Mucosa of stomach (tissue), 1 donor: ENCODE data around the gene ATG4B.
"Not testable (repeated sequence)": the region's sequence is repeated elsewhere in the genome, so short reads cannot be mapped to it uniquely, and the experiment has no call there.

Source experiments
- H3K27me3 ChIP-seq: one replicate; pipeline ENCODE4 v1.7.0; 2013; ENCODE audit warnings: mild to moderate bottlenecking, low read length; ENCODE audit not compliant: control insufficient read depth, insufficient read depth
- H3K36me3 ChIP-seq: one replicate; pipeline ENCODE4 v1.7.0; 2013; ENCODE audit warnings: low read length; ENCODE audit not compliant: control insufficient read depth, insufficient read depth
- H3K4me1 ChIP-seq: one replicate; pipeline ENCODE4 v1.7.0; 2013; ENCODE audit warnings: mild to moderate bottlenecking, low read length; ENCODE audit not compliant: control insufficient read depth, insufficient read depth
- H3K4me3 ChIP-seq: one replicate; pipeline ENCODE4 v1.7.0; 2013; ENCODE audit warnings: low read length
- H3K9ac ChIP-seq: one replicate; pipeline ENCODE4 v1.7.0; 2013; ENCODE audit warnings: mild to moderate bottlenecking, low read length, moderate library complexity
- H3K9me3 ChIP-seq: one replicate; pipeline ENCODE4 v1.7.0; 2013; ENCODE audit warnings: mild to moderate bottlenecking, low read length, moderate library complexity; ENCODE audit not compliant: control insufficient read depth
- donor health status: Pancreatic carcinoma.

The ATG4B gene

GRCh38 chr2:241652142-241652541 is 14.6 kb downstream of the ATG4B start:
- Histone ChIP-seq H3K4me3 (no peak overlapping the region), H3K4me1 (no peaks in the 10 kb centered on the region), H3K36me3 (peaks cover 9% of the 10 kb centered on the region), H3K27me3 (no peaks in the 10 kb centered on the region), H3K9ac (no peak overlapping the region), H3K9me3 (no peaks in the 10 kb centered on the region)

DNA sequence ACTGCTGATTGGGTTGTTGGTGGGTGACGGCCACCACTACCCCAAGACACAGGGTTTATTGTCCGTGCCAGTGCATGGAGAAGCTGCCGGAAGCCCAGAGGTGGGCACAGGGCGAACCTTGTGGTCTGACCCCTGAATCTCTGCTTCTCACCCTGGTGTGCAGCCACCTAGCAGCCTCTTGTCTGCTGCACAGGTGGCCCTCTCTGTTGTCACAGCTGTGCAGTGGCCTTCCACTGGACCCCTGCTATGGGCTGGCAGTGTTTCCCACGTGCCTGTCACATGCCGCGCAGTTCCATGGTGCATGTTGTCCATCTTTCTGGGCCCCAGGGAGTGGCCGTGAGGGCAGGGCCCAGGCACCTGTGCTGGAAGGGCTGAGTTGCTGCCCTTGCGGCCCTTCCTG is 15.2 kb downstream of the ATG4B start:
- Histone ChIP-seq H3K9ac (no peak overlapping the region), H3K4me1 (no peaks in the 10 kb centered on the region), H3K9me3 (no peaks in the 10 kb centered on the region), H3K36me3 (peaks cover 9% of the 10 kb centered on the region), H3K4me3 (no peak overlapping the region), H3K27me3 (no peaks in the 10 kb centered on the region)

DNA sequence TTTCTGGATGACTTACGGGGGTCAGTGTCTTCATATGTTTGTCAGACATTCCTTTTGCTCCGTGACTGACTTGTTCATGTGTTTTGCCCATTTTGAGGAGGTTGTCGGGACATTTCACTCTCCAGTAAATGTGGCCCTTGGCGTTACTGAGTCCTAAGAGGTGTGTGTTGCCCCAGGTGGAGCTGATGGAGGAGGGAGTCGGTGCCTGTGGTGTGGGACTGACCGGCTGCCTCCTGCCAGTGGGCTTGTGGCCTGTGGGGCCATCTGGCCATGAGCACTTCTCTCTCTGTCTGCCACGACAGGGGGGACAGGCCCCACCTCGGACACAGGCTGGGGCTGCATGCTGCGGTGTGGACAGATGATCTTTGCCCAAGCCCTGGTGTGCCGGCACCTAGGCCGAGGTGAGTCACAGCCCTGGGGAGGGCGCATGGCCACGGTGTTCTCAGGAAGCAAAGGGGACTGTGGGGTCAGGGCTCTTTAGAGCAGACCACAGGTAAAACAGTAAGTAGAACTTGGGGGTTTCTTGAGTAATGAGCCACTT is 15.8 kb downstream of the ATG4B start:
- Histone ChIP-seq H3K36me3 (peaks cover 9% of the 10 kb centered on the region), H3K9me3 (no peaks in the 10 kb centered on the region), H3K9ac (no peak overlapping the region), H3K27me3 (no peaks in the 10 kb centered on the region), H3K4me3 (no peak overlapping the region), H3K4me1 (no peaks in the 10 kb centered on the region)

GRCh38 chr2:241654551-241654950 is 17.1 kb downstream of the ATG4B start:
- Histone ChIP-seq H3K9me3 (no peaks in the 10 kb centered on the region), H3K9ac (no peak overlapping the region), H3K4me1 (no peaks in the 10 kb centered on the region), H3K4me3 (no peak overlapping the region), H3K36me3 (peaks cover 9% of the 10 kb centered on the region), H3K27me3 (no peaks in the 10 kb centered on the region)

GRCh38 chr2:241655516-241656189 is 18.2 kb downstream of the ATG4B start:
- Histone ChIP-seq H3K27me3 (no peaks in the 10 kb centered on the region), H3K4me1 (no peaks in the 10 kb centered on the region), H3K9ac (no peak overlapping the region), H3K9me3 (no peaks in the 10 kb centered on the region), H3K4me3 (no peak overlapping the region), H3K36me3 (peaks cover 9% of the 10 kb centered on the region)

- H3K4me1 ChIP-seq: no peaks in the 10 kb centered on the region
- H3K9me3 ChIP-seq: no peaks in the 10 kb centered on the region
- peaks cover 9% of the 10 kb centered on the region for H3K36me3 ChIP-seq
- H3K9ac ChIP-seq: no peak overlapping the region
- H3K27me3 ChIP-seq: no peaks in the 10 kb centered on the region
- H3K4me3 ChIP-seq: no peak overlapping the region
Measured at GRCh38 chr2:241656190-241656741, 18.8 kb downstream of the ATG4B start.

- Histone ChIP-seq H3K4me3 (no peak overlapping the region), H3K4me1 (no peaks in the 10 kb centered on the region), H3K9ac (no peak overlapping the region), H3K9me3 (no peaks in the 10 kb centered on the region), H3K36me3 (peaks cover 9% of the 10 kb centered on the region), H3K27me3 (no peaks in the 10 kb centered on the region)
Measured at GRCh38 chr2:241657786-241658254, 20.3 kb downstream of the ATG4B start.

- Histone ChIP-seq H3K4me3 (no peak overlapping the region), H3K4me1 (no peaks in the 10 kb centered on the region), H3K27me3 (no peaks in the 10 kb centered on the region), H3K36me3 (peaks cover 9% of the 10 kb centered on the region), H3K9ac (no peak overlapping the region), H3K9me3 (no peaks in the 10 kb centered on the region)
Measured at GRCh38 chr2:241658296-241658695, 20.8 kb downstream of the ATG4B start.

GRCh38 chr2:241659150-241659739 is 21.8 kb downstream of the ATG4B start:
- Histone ChIP-seq H3K9ac (no peak overlapping the region), H3K36me3 (peaks cover 9% of the 10 kb centered on the region)

DNA sequence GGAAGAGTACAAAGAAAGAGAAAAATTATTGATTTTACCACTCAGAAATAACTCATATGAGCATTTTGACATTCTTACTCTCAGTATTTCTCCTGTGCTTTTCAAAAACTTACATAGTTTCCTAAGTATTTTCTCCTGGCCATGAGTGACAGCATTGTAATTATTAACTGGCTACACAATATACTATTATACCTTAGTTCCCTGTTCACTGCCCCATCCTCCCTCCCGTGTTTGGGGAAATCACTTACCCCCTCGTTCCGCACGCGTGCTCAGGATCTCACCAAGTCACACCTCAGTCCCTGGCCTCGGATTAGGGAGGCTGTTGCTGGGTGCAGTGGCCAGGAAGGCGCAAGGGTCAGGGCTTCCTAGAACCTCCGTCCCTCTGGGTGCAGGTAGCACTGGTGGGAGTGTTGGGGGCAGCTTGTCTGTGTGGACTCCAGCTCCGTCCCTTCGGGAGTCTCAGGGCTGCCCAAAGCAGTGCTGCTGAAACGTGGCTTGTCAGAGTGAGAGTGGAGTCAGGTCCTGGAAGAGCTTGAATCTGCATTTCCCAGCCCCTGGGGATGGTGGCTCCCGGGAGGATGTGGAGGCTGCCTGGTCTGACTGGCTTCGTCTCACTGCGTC is 23.2 kb downstream of the ATG4B start:
- H3K9me3 ChIP-seq: no peaks in the 10 kb centered on the region
- no peak overlapping the region for H3K4me3 ChIP-seq
- H3K36me3 ChIP-seq: no peaks in the 10 kb centered on the region
- no peak overlapping the region for H3K9ac ChIP-seq
- no peaks in the 10 kb centered on the region for H3K27me3 ChIP-seq
- no peaks in the 10 kb centered on the region for H3K4me1 ChIP-seq

More at GRCh38 chr2:241659150-241659739, 21.8 kb downstream of the ATG4B start:
- Histone ChIP-seq H3K9me3 (no peaks in the 10 kb centered on the region), H3K4me1 (no peaks in the 10 kb centered on the region), H3K27me3 (no peaks in the 10 kb centered on the region), H3K4me3 (no peak overlapping the region)

- H3K9ac ChIP-seq, H3K36me3 ChIP-seq, H3K9me3 ChIP-seq, H3K4me3 ChIP-seq, H3K27me3 ChIP-seq, H3K4me1 ChIP-seq: not testable (repeated sequence)
Measured at GRCh38 chr2:241662731-241663130, 25.2 kb downstream of the ATG4B start.
